ENCODE data around the gene CDKAL1.

GRCh38 chr6:21265730-21266044, 731.4 kb downstream of the CDKAL1 start:
- TF ChIP-seq CTCF (IDR thresholded peaks at IDR 0.05; ENCODE audit: low read depth, low read length) (no peak), EZH2phosphoT487 (IDR thresholded peaks at IDR 0.05; ENCODE audit: low read depth) (no peak)
